Activated CD4-positive, alpha-beta T cell treated with anti-CD3 and anti-CD28 coated beads for 36 hours (primary cell): ENCODE data around the gene EZR. TPM values are rescaled to one million over a fixed set of nuclear protein-coding genes. Genes with fewer than 3 reads are reported as not detected.

Experiments used
- ATAC-seq: fragments of 200-7000 bp; cut with Tn5 transposase; one replicate; pipeline ENCODE4 v1.10.0; 2021; ENCODE audit warnings: mild to moderate bottlenecking, moderate library complexity
- CTCF ChIA-PET: fragments of 350-600 bp; sonication (Branson Sonifier 250); formaldehyde crosslinking; loops from one replicate; lab custom pipeline; 2021; ENCODE audit warnings: antibody characterized with exemption; lab: Charles Lee
- POLR2A ChIA-PET: fragments of 350-600 bp; sonication (Branson Sonifier 250); formaldehyde crosslinking; loops from one replicate; lab custom pipeline; 2021; ENCODE audit warnings: antibody characterized with exemption, inconsistent platforms; lab: Charles Lee
- DNase-seq: peaks from one replicate; pipeline ENCODE4 v3.0.0-alpha.2; 2020
- H3K27ac Mint-ChIP-seq: one replicate; pipeline ENCODE4 v1.8.0; 2021; ENCODE audit warnings: mixed read lengths
- H3K27me3 Mint-ChIP-seq: one replicate; pipeline ENCODE4 v1.8.0; 2021; ENCODE audit warnings: mixed read lengths
- H3K36me3 Mint-ChIP-seq: one replicate; pipeline ENCODE4 v1.8.0; 2021; ENCODE audit warnings: low read depth, mixed read lengths
- H3K4me1 Mint-ChIP-seq: one replicate; pipeline ENCODE4 v1.8.0; 2021; ENCODE audit warnings: mixed read lengths
- H3K4me3 Mint-ChIP-seq: one replicate; pipeline ENCODE4 v1.8.0; 2021; ENCODE audit warnings: mild to moderate bottlenecking, moderate library complexity, mixed read lengths
- H3K9me3 Mint-ChIP-seq: one replicate; pipeline ENCODE4 v1.8.0; 2021; ENCODE audit warnings: low read depth, mixed read lengths
- intact Hi-C, 2 experiments: fragments of 100-400 bp; cut with DNase I in 1 of 2; cut with micrococcal nuclease in 1 of 2; formaldehyde crosslinking; loops; one replicate each; pipeline versions ENCODE4 v1.14.2 to v1.15.1; 2022 to 2024; cut with DNase I, micrococcal nuclease
- total RNA-seq, 2 experiments: library from RNA; stranded (reverse); gene quantifications; one replicate each; pipeline ENCODE4 v1.2.3, GENCODE V29; 2021

EZR gene
- total RNA-seq, 2 experiments from 2014 or later = 197 to 203 TPM

- no peaks in the 10 kb centered on the region for H3K9me3 Mint-ChIP-seq
- ChIA-PET CTCF (interaction anchor here (0.6 to 1.6 kb wide), 3 partner anchors 14 to 197 kb away, joined by 3 to 4 read pairs (median 3); no protein-coding TSS in a partner anchor), POLR2A (no interaction called here)
- ATAC-seq (no peak), DNase-seq (no peak)
- peaks cover 65% of the 10 kb centered on the region for H3K4me1 Mint-ChIP-seq
- no peak overlapping the region for H3K27ac Mint-ChIP-seq
- peaks cover 77% of the 10 kb centered on the region for H3K36me3 Mint-ChIP-seq
- H3K4me3 Mint-ChIP-seq = no peak overlapping the region
- no peaks in the 10 kb centered on the region for H3K27me3 Mint-ChIP-seq
- intact Hi-C loops = no loop called here
Measured at GRCh38 chr6:158774717-158775449, 44.3 kb downstream of the EZR start.

DNA sequence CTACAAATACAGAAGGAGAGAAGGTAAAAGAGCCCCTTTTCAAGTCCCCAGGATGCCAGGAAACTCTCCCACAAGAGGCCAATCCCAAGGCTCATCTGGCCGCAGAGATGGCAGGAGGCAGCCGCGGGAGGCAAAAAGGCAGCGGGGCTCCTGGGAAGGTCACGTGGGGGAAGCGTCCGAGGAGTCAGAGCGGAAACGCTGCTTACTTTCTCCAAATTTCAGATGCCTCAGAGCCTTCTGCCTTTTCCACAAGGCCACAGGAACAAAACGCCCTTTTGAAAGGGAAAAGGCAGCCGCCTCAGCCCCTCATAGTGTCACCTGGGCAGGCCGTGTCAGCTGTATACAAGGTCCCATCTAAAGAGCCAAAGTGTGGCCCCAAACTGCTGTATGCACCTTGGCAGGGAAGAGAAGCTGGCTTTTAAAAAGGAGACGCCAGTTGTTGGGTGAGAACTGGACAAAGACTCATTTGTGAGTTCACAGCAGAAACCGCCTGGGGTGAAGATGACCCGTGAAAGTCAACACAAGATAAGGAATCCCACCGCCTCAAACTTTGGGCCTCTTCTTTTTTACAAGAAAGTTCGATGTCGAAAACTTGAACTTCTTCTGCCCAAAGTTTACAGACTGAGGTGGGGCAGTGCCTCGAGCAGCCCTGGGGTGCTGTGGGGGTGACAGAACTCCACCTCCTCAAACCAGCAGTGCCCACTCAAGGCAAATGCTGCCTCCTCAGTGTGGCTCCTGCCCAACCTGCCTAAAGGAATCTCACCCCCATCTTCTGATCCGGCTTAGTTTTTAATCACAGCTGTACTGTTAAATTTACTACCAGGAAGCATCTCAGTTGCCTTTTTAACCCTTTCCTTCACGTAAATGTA is 45.4 kb downstream of the EZR start:
- peak overlapping the region; percentile 75 for H3K27ac Mint-ChIP-seq
- no peak overlapping the region for H3K4me3 Mint-ChIP-seq
- ATAC-seq (no peak), DNase-seq (no peak)
- peaks cover 79% of the 10 kb centered on the region for H3K36me3 Mint-ChIP-seq
- no peaks in the 10 kb centered on the region for H3K9me3 Mint-ChIP-seq
- ChIA-PET POLR2A (interaction anchor here (0.6 kb wide), 1 partner anchor 21 kb away, joined by 4 read pairs; no protein-coding TSS in a partner anchor), CTCF (interaction anchor here (0.5 to 1.6 kb wide), 4 partner anchors 15 to 237 kb away, joined by 3 to 4 read pairs (median 3); no protein-coding TSS in a partner anchor)
- intact Hi-C loops = no loop called here
- peaks cover 60% of the 10 kb centered on the region for H3K4me1 Mint-ChIP-seq
- H3K27me3 Mint-ChIP-seq = no peaks in the 10 kb centered on the region

DNA sequence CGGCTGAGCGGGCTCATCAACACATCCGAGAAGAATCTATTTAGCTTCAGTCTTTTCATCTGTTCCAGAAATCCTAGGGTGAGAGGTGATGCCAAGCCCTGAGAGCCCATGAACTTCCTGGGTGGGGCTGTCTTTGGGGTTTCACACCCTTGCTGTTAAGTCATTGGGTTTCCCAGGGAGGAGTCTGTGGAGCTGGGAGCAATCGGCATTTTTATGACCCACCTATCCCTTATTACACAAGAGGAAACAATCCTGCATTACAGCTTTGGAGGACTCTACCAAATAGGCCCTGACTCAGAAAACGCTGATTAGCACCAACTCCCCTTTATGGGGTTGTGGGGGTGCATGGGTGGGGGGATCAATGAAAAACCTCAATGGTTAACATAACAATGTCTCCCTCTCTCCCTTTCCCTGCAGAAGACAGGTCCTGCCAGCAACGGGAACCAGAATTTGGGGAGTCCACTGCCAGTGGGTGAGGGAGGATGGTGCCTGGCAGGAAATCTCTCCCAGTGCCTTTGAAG is 46.3 kb downstream of the EZR start:
- Mint-ChIP-seq H3K4me1 (peaks cover 55% of the 10 kb centered on the region), H3K36me3 (peaks cover 81% of the 10 kb centered on the region), H3K27me3 (no peaks in the 10 kb centered on the region), H3K27ac (peak overlapping the region; percentile 75), H3K4me3 (no peak overlapping the region), H3K9me3 (no peaks in the 10 kb centered on the region)
- POLR2A ChIA-PET = interaction anchor here (0.6 kb wide), 1 partner anchor 20 kb away, joined by 4 read pairs; no protein-coding TSS in a partner anchor
- ATAC-seq = no peak
- CTCF ChIA-PET = interaction anchor here (1.0 to 1.9 kb wide), 4 partner anchors 11 to 337 kb away, joined by 3 to 7 read pairs (median 4); no protein-coding TSS in a partner anchor
- DNase-seq = no peak
- intact Hi-C loops = no loop called here

- peaks cover 50% of the 10 kb centered on the region for H3K4me1 Mint-ChIP-seq
- intact Hi-C loops = no loop called here
- ATAC-seq (no peak), DNase-seq (no peak)
- no peak overlapping the region for H3K4me3 Mint-ChIP-seq
- POLR2A ChIA-PET = interaction anchor here (1.0 kb wide), 1 partner anchor 9 kb away, joined by 4 read pairs; no protein-coding TSS in a partner anchor
- no peaks in the 10 kb centered on the region for H3K27me3 Mint-ChIP-seq
- CTCF ChIA-PET = interaction anchor here (1.0 to 1.9 kb wide), 5 partner anchors 10 to 337 kb away, joined by 3 to 7 read pairs (median 3); no protein-coding TSS in a partner anchor
- peaks cover 80% of the 10 kb centered on the region for H3K36me3 Mint-ChIP-seq
- peak overlapping the region; percentile 70 for H3K27ac Mint-ChIP-seq
- H3K9me3 Mint-ChIP-seq = no peaks in the 10 kb centered on the region
Measured at GRCh38 chr6:158772172-158772571, 47.0 kb downstream of the EZR start.

GRCh38 chr6:158771399-158772152 is 47.6 kb downstream of the EZR start:
- intact Hi-C loops = loop anchor here in 1 of 2 experiments (2.0 kb wide), 1 partner anchor 201 kb away; no protein-coding TSS in a partner anchor

GRCh38 chr6:158770533-158771330 is 48.4 kb downstream of the EZR start:
- Mint-ChIP-seq H3K4me3 (no peak overlapping the region), H3K4me1 (peaks cover 44% of the 10 kb centered on the region), H3K36me3 (peaks cover 84% of the 10 kb centered on the region), H3K27ac (peak overlapping the region; percentile 70), H3K9me3 (no peaks in the 10 kb centered on the region), H3K27me3 (no peaks in the 10 kb centered on the region)
- POLR2A ChIA-PET = no interaction called here
- CTCF ChIA-PET = interaction anchor here (0.6 to 1.4 kb wide), 3 partner anchors 80 to 200 kb away, joined by 3 to 4 read pairs (median 3); no protein-coding TSS in a partner anchor
- DNase-seq (peak; percentile 46), ATAC-seq (no peak)
- intact Hi-C loops = loop anchor here in 1 of 2 experiments (2.0 kb wide), 1 partner anchor 202 kb away; no protein-coding TSS in a partner anchor

More at GRCh38 chr6:158771399-158772152, 47.6 kb downstream of the EZR start:
- peaks cover 79% of the 10 kb centered on the region for H3K36me3 Mint-ChIP-seq
- ATAC-seq (no peak), DNase-seq (no peak)
- POLR2A ChIA-PET = interaction anchor here (1.0 kb wide), 1 partner anchor 8 kb away, joined by 4 read pairs; no protein-coding TSS in a partner anchor
- CTCF ChIA-PET = interaction anchor here (1.0 to 1.9 kb wide), 4 partner anchors 17 to 338 kb away, joined by 3 to 7 read pairs (median 3); no protein-coding TSS in a partner anchor
- no peaks in the 10 kb centered on the region for H3K9me3 Mint-ChIP-seq
- no peak overlapping the region for H3K4me3 Mint-ChIP-seq
- H3K27me3 Mint-ChIP-seq = no peaks in the 10 kb centered on the region
- peak overlapping the region; percentile 70 for H3K27ac Mint-ChIP-seq
- H3K4me1 Mint-ChIP-seq = peaks cover 44% of the 10 kb centered on the region

DNA sequence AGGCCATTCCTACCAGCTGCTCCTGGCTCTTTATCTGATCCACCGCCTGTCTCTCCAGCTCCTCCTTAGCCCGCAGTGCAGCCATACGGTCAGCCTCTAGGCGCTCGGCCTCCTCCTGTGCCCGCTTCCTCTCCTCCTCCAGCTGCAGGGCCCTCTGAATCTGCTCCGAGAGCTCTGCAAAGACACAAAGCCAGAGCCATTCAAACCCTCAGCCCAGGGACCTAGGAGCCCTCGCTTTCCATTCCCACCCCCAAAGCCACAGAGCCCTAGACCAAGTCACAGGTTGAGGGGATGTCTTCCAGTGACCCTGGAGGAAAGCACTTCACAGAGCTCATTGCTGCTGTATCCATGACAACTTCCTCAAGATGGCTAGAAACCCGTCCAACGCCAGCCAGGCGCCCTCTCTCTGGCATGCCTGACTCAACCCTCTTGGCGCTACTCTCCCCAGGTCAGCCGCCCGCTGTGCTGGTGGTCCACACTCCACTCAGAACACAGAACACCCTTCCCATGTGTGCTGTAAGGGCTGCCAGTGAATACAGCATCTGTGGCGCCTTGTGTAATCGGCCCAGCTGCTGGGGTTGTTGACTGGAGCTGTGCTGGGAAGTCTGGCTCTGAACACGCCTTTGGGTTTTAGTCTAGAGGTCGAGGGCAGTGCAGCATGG is 49.3 kb downstream of the EZR start:
- H3K4me1 Mint-ChIP-seq = peaks cover 44% of the 10 kb centered on the region
- POLR2A ChIA-PET = no interaction called here

GRCh38 chr6:158769234-158769770 is 49.9 kb downstream of the EZR start:
- intact Hi-C loops = loop anchor here in 1 of 2 experiments (5.0 to 10.0 kb wide), 2 partner anchors 203 to 365 kb away; no protein-coding TSS in a partner anchor
- ChIA-PET POLR2A (interaction anchor here (0.6 to 0.7 kb wide), 2 partner anchors 11 to 111 kb away, joined by 4 to 5 read pairs; no protein-coding TSS in a partner anchor), CTCF (interaction anchor here (0.6 to 1.4 kb wide), 4 partner anchors 12 to 201 kb away, joined by 3 to 5 read pairs (median 4); no protein-coding TSS in a partner anchor)
- no peak for DNase-seq
- peaks cover 83% of the 10 kb centered on the region for H3K36me3 Mint-ChIP-seq
- no peak overlapping the region for H3K4me3 Mint-ChIP-seq
- H3K9me3 Mint-ChIP-seq = no peaks in the 10 kb centered on the region
- no peak for ATAC-seq
- peaks cover 40% of the 10 kb centered on the region for H3K4me1 Mint-ChIP-seq
- H3K27ac Mint-ChIP-seq = peak overlapping the region; percentile 28
- no peaks in the 10 kb centered on the region for H3K27me3 Mint-ChIP-seq

More for the DNA sequence above, 49.3 kb downstream of the EZR start:
- DNase-seq (no peak), ATAC-seq (no peak)
- intact Hi-C loops = loop anchor here (2.0 to 10.0 kb wide), 3 partner anchors 202 to 365 kb away; no protein-coding TSS in a partner anchor
- Mint-ChIP-seq H3K9me3 (no peaks in the 10 kb centered on the region), H3K27ac (peak overlapping the region; percentile 70), H3K36me3 (peaks cover 83% of the 10 kb centered on the region), H3K4me3 (no peak overlapping the region), H3K27me3 (no peaks in the 10 kb centered on the region)
- CTCF ChIA-PET = interaction anchor here (0.7 to 1.4 kb wide), 3 partner anchors 12 to 201 kb away, joined by 3 to 5 read pairs (median 4); no protein-coding TSS in a partner anchor

- Mint-ChIP-seq H3K27me3 (no peaks in the 10 kb centered on the region), H3K4me1 (peaks cover 31% of the 10 kb centered on the region), H3K27ac (peak overlapping the region; percentile 76), H3K4me3 (no peak overlapping the region), H3K9me3 (no peaks in the 10 kb centered on the region), H3K36me3 (peaks cover 85% of the 10 kb centered on the region)
- CTCF ChIA-PET = interaction anchor here (0.9 kb wide), 1 partner anchor 193 kb away, joined by 3 read pairs; no protein-coding TSS in a partner anchor
- ATAC-seq (no peak), DNase-seq (no peak)
- POLR2A ChIA-PET = interaction anchor here (0.6 to 0.7 kb wide), 2 partner anchors 12 to 111 kb away, joined by 4 to 5 read pairs; no protein-coding TSS in a partner anchor
- intact Hi-C loops = loop anchor here in 1 of 2 experiments (5.0 to 10.0 kb wide), 2 partner anchors 204 to 366 kb away; no protein-coding TSS in a partner anchor
Measured at GRCh38 chr6:158768436-158768835, 50.7 kb downstream of the EZR start.
